Lung (tissue), 12 donors: ENCODE data around the gene DPT. TPM values are rescaled to one million over a fixed set of nuclear protein-coding genes. Genes with fewer than 3 reads are reported as not detected.

ENCODE experiments used
- ATAC-seq: fragments of 200-7000 bp; cut with Tn5 transposase; one replicate; pipeline ENCODE4 v1.9.1; 2020; ENCODE audit warnings: moderate number of reproducible peaks; ENCODE audit not compliant: insufficient read depth, low FRiP score
- DNase-seq, 3 donors: peaks; one replicate each; pipeline ENCODE4 v3.0.0-alpha.2; 2013 to 2017
- H3K27ac ChIP-seq, 2 donors: one replicate each; pipeline ENCODE4 v1.5.1; 2013; ENCODE audit warnings: mild to moderate bottlenecking in 2 of 2, moderate library complexity in 2 of 2, control low read depth in 1 of 2, inconsistent platforms in 1 of 2, low read depth in 1 of 2, low read length in 1 of 2
- H3K27me3 ChIP-seq, 3 donors: one replicate each; pipeline ENCODE4 v1.5.1; 2013; ENCODE audit warnings: low read length in 2 of 3; ENCODE audit not compliant: control insufficient read depth in 3 of 3, insufficient read depth in 3 of 3
- H3K36me3 ChIP-seq, 4 donors: one replicate each; pipeline ENCODE4 v1.5.1; 2013; ENCODE audit warnings: low read length in 4 of 4, mild to moderate bottlenecking in 1 of 4, moderate library complexity in 1 of 4; ENCODE audit not compliant: control insufficient read depth in 4 of 4, insufficient read depth in 4 of 4
- H3K4me1 ChIP-seq, 5 donors: one replicate each; pipeline ENCODE4 v1.5.1; 2013; ENCODE audit warnings: low read length in 5 of 5, mild to moderate bottlenecking in 2 of 5, moderate library complexity in 1 of 5; ENCODE audit not compliant: control insufficient read depth in 5 of 5, insufficient read depth in 5 of 5
- H3K4me3 ChIP-seq: one replicate; pipeline ENCODE4 v1.5.1; 2013; ENCODE audit warnings: mild to moderate bottlenecking, control low read depth, moderate library complexity
- H3K9ac ChIP-seq, 2 donors: one replicate each; pipeline ENCODE4 v1.5.1; 2013; ENCODE audit warnings: low read length in 2 of 2, control low read depth in 1 of 2; ENCODE audit not compliant: insufficient read depth in 1 of 2
- H3K9me3 ChIP-seq, 4 donors: one replicate each; pipeline ENCODE4 v1.5.1; 2013; ENCODE audit warnings: low read length in 3 of 4, mild to moderate bottlenecking in 1 of 4, moderate library complexity in 1 of 4; ENCODE audit not compliant: control insufficient read depth in 4 of 4, insufficient read depth in 3 of 4
- WGBS, 2 donors: extraction: QIAGEN DNeasy Blood & Tissue Kit; methylation state at CpG; one replicate each; pipeline ENCODE4 v1.1.7; 2013; 5-methylcytosine and 5-hydroxymethylcytosine counted together
- polyA plus RNA-seq, 2 donors: library from polyadenylated mRNA; stranded (reverse); fragments of 200-250 nt; gene quantifications; one replicate each; pipeline ENCODE4 v1.2.1, GENCODE V29; 2013
- total RNA-seq, 2 donors: library from RNA; depleted of rRNA in 1 of 2; stranded (reverse); fragments of >200 nt in 1 of 2; gene quantifications; one replicate each; pipeline ENCODE4 v1.2.1, GENCODE V29; 2014 to 2021
- TF ChIP-seq, protein P1 (sequence below): IDR thresholded peaks from 2 replicates; pipeline ENCODE4 v1.5.1; 2012; ENCODE audit warnings: mild to moderate bottlenecking; ENCODE audit errors: control extremely low read depth, extremely low read depth
- donor health status: control.
- donor health status: control.
- donor health status: Bipolar disorder and iron deficiency.
- donor health status: healthy.
- donor health status: DM: yes; HTN: yes; CAD: no.

Gene DPT
- total and polyA plus RNA-seq, 4 donors, result 3.9 to 9.5 (median 6.4) TPM

GRCh38 chr1:168752171-168752832 is 23.3 kb upstream of the DPT start:
- H3K36me3 ChIP-seq, result no peaks in the 10 kb centered on the region
- H3K4me1 ChIP-seq, result peaks cover 0 to 18% (median 6%) of the 10 kb centered on the region in 5 donors
- no peaks in the 10 kb centered on the region for H3K9me3 ChIP-seq
- H3K27ac ChIP-seq, result no peak overlapping the region
- H3K4me3 ChIP-seq, result no peak overlapping the region
- no peaks in the 10 kb centered on the region for H3K27me3 ChIP-seq
- no peak overlapping the region for H3K9ac ChIP-seq
- 52% methylated on average over 8 of the region's 8 CpGs for WGBS, 2 donors
- DNase-seq (peak in 2 of 3 donors; percentile 30 to 51), ATAC-seq (no peak)
- TF ChIP-seq, protein P1, sequence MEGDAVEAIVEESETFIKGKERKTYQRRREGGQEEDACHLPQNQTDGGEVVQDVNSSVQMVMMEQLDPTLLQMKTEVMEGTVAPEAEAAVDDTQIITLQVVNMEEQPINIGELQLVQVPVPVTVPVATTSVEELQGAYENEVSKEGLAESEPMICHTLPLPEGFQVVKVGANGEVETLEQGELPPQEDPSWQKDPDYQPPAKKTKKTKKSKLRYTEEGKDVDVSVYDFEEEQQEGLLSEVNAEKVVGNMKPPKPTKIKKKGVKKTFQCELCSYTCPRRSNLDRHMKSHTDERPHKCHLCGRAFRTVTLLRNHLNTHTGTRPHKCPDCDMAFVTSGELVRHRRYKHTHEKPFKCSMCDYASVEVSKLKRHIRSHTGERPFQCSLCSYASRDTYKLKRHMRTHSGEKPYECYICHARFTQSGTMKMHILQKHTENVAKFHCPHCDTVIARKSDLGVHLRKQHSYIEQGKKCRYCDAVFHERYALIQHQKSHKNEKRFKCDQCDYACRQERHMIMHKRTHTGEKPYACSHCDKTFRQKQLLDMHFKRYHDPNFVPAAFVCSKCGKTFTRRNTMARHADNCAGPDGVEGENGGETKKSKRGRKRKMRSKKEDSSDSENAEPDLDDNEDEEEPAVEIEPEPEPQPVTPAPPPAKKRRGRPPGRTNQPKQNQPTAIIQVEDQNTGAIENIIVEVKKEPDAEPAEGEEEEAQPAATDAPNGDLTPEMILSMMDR, result no peak

DNA sequence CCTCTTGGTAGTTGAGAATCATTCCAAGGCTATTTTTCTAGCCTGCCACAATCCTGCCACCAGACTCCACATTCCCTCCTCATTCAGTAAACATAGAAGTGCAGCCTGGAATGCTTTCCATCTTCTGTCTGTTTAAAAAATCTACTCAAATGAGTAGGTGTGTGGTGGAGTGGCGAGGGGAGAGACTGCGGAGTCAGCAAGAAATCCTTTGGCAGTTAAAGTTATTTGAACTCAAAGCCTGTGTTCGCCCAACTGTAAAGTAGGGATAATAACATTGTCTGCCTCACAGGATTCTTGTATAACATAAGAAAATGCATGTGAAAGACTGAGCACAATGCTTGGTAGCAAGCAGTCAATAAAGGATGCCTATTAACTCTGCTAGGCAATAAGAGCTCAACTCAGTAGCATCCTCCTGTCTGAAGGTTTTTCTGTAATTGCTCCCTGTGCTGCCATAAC is 22.2 kb upstream of the DPT start:
- 50 to 60% methylated on average over 3 of the region's 3 CpGs for WGBS, 2 donors
- H3K9ac ChIP-seq, result no peak overlapping the region
- H3K27me3 ChIP-seq, result no peaks in the 10 kb centered on the region
- TF ChIP-seq, protein P1, result no peak
- DNase-seq, result peak in 2 of 3 donors; percentile 53 to 62
- H3K9me3 ChIP-seq, result no peaks in the 10 kb centered on the region
- ATAC-seq, result no peak
- H3K27ac ChIP-seq, result no peak overlapping the region
- peaks cover 0 to 18% (median 6%) of the 10 kb centered on the region in 5 donors for H3K4me1 ChIP-seq
- no peak overlapping the region for H3K4me3 ChIP-seq
- no peaks in the 10 kb centered on the region for H3K36me3 ChIP-seq

DNA sequence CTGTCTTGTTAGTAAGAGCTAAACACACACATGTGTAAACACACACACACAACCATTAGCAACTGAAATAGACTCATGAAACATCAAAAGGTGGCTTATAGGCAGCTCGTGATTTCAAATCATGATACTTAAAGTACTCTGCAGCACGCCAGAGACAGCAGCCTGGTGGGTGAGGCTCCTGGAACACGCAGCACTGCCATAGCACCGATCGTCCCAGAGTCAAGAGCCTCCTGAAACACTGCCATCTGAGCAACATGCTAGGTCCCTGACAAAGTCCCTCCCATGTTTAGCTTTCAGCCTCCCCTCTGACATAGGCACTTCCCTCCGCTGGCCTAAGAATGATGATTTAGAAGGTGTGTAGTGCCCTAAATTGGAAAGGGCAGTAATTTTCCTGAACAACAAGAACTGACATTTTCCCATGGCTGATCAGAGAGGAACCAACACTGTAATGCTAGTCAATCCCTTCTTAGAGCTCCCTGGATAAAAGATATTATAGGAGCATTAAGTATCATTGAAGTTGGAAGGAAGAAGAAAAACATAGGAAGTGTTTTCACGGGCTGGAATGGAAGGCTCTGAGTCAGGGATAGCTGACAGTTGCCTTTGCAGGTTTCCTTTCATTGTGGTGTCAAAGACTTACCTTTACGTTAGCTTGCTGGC is 14.1 kb upstream of the DPT start:
- H3K4me3 ChIP-seq, result no peak overlapping the region
- no peak for ATAC-seq
- H3K27ac ChIP-seq, result no peak overlapping the region
- no peak overlapping the region for H3K9ac ChIP-seq
- H3K36me3 ChIP-seq, result no peaks in the 10 kb centered on the region
- TF ChIP-seq, protein P1, result no peak
- WGBS, 2 donors, result 76 to 87% methylated on average over 8 of the region's 8 CpGs
- H3K27me3 ChIP-seq, result no peaks in the 10 kb centered on the region
- no peaks in the 10 kb centered on the region for H3K9me3 ChIP-seq
- peaks cover 0 to 4% (median under 1%) of the 10 kb centered on the region in 5 donors for H3K4me1 ChIP-seq
- no peak for DNase-seq
